Measurements from ENCODE around the gene RRAGD. TPM values are rescaled to one million over a fixed set of nuclear protein-coding genes. Genes with fewer than 3 reads are reported as not detected.

Gene RRAGD
- total RNA-seq, 2 donors from 2014 or later, result 0.95 to 2.0 TPM

DNA sequence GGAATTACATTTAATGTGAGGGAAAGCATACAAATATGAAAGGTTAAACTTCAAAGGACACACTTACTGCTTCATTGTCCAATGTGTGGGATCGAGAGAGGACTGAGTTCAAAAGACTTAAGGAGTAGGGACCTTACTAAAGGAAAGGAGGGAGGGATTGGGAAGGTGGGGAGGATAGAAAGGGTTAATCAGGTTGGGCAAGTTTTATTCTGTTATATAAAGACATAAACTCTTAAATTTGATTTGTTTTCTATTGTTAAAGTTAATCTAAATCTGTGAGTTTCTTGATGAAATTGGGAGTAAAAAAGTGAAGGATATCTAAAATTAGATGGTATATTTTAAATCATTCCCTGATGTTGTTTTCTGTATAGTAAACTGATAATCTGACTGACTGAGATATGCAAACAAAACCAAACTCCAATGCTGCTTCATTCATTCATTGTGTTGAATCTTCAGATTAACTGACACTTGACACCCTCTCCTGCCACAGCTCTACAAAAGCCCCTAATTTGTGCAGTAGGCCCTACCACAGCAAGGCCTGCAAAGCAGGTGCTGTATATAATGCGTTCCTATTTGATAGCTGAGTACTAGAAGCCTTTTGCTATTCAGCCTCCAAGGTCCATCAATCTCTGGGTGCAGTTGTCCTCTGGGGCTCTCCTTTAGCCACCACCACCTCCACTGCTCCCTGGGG is 58.2 kb downstream of the RRAGD start:
- no peaks in the 10 kb centered on the region for H3K9me3 ChIP-seq (ENCODE audit: control insufficient read depth, low read length)
- no peak for DNase-seq
- no peaks in the 10 kb centered on the region for H3K9me3 Mint-ChIP-seq
- TF ChIP-seq, protein P1, sequence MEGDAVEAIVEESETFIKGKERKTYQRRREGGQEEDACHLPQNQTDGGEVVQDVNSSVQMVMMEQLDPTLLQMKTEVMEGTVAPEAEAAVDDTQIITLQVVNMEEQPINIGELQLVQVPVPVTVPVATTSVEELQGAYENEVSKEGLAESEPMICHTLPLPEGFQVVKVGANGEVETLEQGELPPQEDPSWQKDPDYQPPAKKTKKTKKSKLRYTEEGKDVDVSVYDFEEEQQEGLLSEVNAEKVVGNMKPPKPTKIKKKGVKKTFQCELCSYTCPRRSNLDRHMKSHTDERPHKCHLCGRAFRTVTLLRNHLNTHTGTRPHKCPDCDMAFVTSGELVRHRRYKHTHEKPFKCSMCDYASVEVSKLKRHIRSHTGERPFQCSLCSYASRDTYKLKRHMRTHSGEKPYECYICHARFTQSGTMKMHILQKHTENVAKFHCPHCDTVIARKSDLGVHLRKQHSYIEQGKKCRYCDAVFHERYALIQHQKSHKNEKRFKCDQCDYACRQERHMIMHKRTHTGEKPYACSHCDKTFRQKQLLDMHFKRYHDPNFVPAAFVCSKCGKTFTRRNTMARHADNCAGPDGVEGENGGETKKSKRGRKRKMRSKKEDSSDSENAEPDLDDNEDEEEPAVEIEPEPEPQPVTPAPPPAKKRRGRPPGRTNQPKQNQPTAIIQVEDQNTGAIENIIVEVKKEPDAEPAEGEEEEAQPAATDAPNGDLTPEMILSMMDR (conservative IDR thresholded peaks at IDR 0.05), result no peak
- no peaks in the 10 kb centered on the region for H3K36me3 ChIP-seq (ENCODE audit: control insufficient read depth, insufficient read depth, low read length)
- no peak overlapping the region for H3K27ac ChIP-seq (ENCODE audit: low read depth, low read length)
- H3K4me1 Mint-ChIP-seq, result peaks cover 30% of the 10 kb centered on the region
- H3K4me1 ChIP-seq (ENCODE audit: control insufficient read depth, insufficient read depth, low read length), result peaks cover 3% of the 10 kb centered on the region
- peaks cover 25% of the 10 kb centered on the region for H3K27me3 Mint-ChIP-seq (ENCODE audit: insufficient read depth)
- peaks cover 5% of the 10 kb centered on the region for H3K36me3 Mint-ChIP-seq (ENCODE audit: low read depth)
- peak overlapping the region; percentile 96 for H3K4me3 ChIP-seq (ENCODE audit: low read length)
- peak overlapping the region; percentile 88 for H3K9ac ChIP-seq (ENCODE audit: extremely low read depth, low read length, poor library complexity, severe bottlenecking)
- H3K27me3 ChIP-seq (ENCODE audit: control insufficient read depth, insufficient read depth, low read length, poor library complexity, severe bottlenecking), result peaks cover 5% of the 10 kb centered on the region
- H3K4me3 Mint-ChIP-seq, result peak overlapping the region; percentile 71
- WGBS, 2 experiments (ENCODE audit: insufficient coverage in 1 of 2, insufficient read length in 1 of 2), result 80 to 97% methylated on average over 1 to 2 of the region's 2 CpGs
- peak overlapping the region; percentile 62 for H3K27ac Mint-ChIP-seq

DNA sequence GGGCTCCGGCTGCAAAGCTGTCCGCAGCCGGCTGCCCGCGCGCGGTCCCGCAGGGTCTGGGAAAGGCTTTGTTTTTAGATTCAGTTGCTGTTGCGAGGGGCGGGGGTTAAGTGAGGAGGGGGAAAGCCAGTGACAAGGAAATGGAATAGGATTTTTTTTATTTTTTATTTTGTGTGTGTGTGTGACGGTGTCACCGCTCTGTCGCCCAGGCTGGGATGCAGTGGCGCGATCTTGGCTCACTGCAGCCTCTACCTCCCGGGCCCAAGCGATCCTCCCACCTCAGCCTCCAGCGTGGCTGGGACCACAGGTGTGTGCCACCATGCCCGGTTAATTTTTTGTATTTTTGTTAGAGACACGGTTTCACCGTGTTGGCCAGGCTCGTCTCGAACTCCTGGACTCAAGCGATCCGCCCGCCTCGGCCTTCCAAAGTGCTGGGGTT is 58.9 kb downstream of the RRAGD start:
- Mint-ChIP-seq H3K27ac (peak overlapping the region; percentile 62), H3K27me3 (ENCODE audit: insufficient read depth) (peaks cover 21% of the 10 kb centered on the region), H3K4me3 (peak overlapping the region; percentile 71), H3K36me3 (ENCODE audit: low read depth) (peaks cover 5% of the 10 kb centered on the region), H3K4me1 (peaks cover 34% of the 10 kb centered on the region), H3K9me3 (no peaks in the 10 kb centered on the region)
- Histone ChIP-seq H3K9me3 (ENCODE audit: control insufficient read depth, low read length) (no peaks in the 10 kb centered on the region), H3K4me3 (ENCODE audit: low read length) (peak overlapping the region; percentile 96), H3K27ac (ENCODE audit: low read depth, low read length) (peak overlapping the region; percentile 94), H3K9ac (ENCODE audit: extremely low read depth, low read length, poor library complexity, severe bottlenecking) (peak overlapping the region; percentile 88), H3K27me3 (ENCODE audit: control insufficient read depth, insufficient read depth, low read length, poor library complexity, severe bottlenecking) (peaks cover 5% of the 10 kb centered on the region), H3K4me1 (ENCODE audit: control insufficient read depth, insufficient read depth, low read length) (peaks cover 3% of the 10 kb centered on the region), H3K36me3 (ENCODE audit: control insufficient read depth, insufficient read depth, low read length) (no peaks in the 10 kb centered on the region)
- DNase-seq, result no peak
- TF ChIP-seq, protein P1 (conservative IDR thresholded peaks at IDR 0.05), result no peak
- 56 to 94% methylated on average over 12 to 27 of the region's 27 CpGs for WGBS, 2 experiments (ENCODE audit: insufficient coverage in 1 of 2, insufficient read length in 1 of 2)

DNA sequence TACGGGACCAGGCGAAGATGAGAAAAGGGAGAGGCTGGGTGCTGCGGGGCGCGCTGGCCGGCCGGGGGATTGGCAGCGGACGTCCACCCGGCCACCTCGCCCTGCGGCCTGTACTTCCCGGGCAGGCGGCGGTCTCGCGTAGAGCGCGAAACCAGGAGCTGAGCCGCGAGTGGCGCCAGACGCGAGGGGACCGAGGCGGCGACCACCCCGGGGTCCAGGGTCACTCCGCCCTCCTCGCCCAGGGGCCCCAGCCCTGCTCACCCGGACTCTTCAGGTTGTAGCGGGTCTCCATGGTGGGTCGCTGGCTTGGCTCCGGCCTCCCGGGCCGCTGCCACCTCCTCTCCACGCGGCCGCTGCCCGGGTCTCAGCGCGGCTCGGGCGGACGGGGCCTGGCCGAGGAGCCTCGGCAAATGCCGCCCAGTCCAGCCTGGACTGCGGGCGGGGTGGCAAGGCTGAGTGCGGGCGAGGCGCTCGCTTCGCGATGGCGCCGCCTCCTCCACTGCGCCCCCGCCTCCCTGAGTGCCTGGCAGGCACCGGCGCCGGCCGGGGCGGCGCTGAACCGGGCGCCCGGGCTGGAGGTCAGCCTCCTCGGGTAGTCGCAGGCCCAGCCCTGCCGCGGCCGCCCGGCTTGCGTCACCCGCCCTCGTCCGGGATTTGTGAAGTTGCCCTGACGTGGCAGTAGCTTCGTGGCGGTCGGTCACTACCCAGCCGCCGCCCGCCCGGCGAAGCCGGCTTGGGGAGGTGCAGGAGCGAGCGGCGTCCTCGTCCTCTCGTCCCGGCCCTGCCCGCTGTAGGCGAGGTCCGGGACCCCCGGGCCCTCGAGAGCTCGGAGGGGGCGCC is 59.6 kb downstream of the RRAGD start, which contains the start of gene UBE2J1:
UBE2J1 (minus strand) TSS at position 445 of the 840 bp plus-strand sequence; CDS start at position 292, 153 bp downstream.
- peak; percentile 94 for DNase-seq
- Histone ChIP-seq H3K9me3 (ENCODE audit: control insufficient read depth, low read length) (no peaks in the 10 kb centered on the region), H3K27me3 (ENCODE audit: control insufficient read depth, insufficient read depth, low read length, poor library complexity, severe bottlenecking) (peaks cover 5% of the 10 kb centered on the region), H3K36me3 (ENCODE audit: control insufficient read depth, insufficient read depth, low read length) (no peaks in the 10 kb centered on the region), H3K27ac (ENCODE audit: low read depth, low read length) (peak within 1 kb of the TSS; percentile 94), H3K9ac (ENCODE audit: extremely low read depth, low read length, poor library complexity, severe bottlenecking) (peak within 1 kb of the TSS; percentile 88), H3K4me1 (ENCODE audit: control insufficient read depth, insufficient read depth, low read length) (peaks cover 3% of the 10 kb centered on the region), H3K4me3 (ENCODE audit: low read length) (peak within 1 kb of the TSS; percentile 96)
- TF ChIP-seq, protein P1 (conservative IDR thresholded peaks at IDR 0.05), result no peak
- peak within 1 kb of the TSS; percentile 62 for H3K27ac Mint-ChIP-seq
- H3K9me3 Mint-ChIP-seq, result no peaks in the 10 kb centered on the region
- H3K27me3 Mint-ChIP-seq (ENCODE audit: insufficient read depth), result peaks cover 14% of the 10 kb centered on the region
- 1% methylated on average over 58 to 102 of the region's 102 CpGs for WGBS, 2 experiments (ENCODE audit: insufficient coverage in 1 of 2, insufficient read length in 1 of 2)
- H3K36me3 Mint-ChIP-seq (ENCODE audit: low read depth), result peaks cover 5% of the 10 kb centered on the region
- peak within 1 kb of the TSS; percentile 71 for H3K4me3 Mint-ChIP-seq
- peaks cover 38% of the 10 kb centered on the region for H3K4me1 Mint-ChIP-seq
